GM08714 (cell line): ENCODE measurements around the gene FAM234A.
"Not testable (repeated sequence)": the region's sequence is repeated elsewhere in the genome, so short reads cannot be mapped to it uniquely, and the experiment has no call there.

Source experiments
- H3K4me3 ChIP-seq: fragments of 200-500 bp; sonication (Bioruptor generic); 2 replicates; pipeline ENCODE4 v1.5.1; 2014; ENCODE audit warnings: mild to moderate bottlenecking, low read length, inconsistent platforms
- ZNF274 ChIP-seq: IDR thresholded peaks from 2 replicates; pipeline ENCODE4 v1.6.1; 2012; ENCODE audit warnings: mild to moderate bottlenecking, low read depth, low read length

The FAM234A gene

DNA sequence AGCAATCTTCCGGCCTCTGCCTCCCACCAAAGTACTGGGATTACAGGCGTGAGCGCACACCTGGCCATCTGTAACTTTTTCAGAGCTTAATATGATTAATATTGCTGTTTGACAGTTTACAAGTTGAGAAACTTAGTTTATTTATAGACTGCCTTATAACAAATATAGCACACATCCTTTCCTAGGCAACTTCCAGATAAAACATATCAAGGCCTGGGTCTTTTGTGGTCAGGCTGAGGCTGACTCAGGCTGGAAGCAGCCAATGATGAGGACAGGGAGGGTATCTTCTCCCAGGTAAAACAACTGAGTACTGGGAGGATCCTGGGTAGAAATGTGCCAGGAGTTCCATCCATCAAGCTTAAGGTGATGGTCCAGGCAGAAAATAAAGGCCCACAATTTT is 21.6 kb upstream of the FAM234A start:
- no peak for TF ChIP-seq ZNF274

DNA sequence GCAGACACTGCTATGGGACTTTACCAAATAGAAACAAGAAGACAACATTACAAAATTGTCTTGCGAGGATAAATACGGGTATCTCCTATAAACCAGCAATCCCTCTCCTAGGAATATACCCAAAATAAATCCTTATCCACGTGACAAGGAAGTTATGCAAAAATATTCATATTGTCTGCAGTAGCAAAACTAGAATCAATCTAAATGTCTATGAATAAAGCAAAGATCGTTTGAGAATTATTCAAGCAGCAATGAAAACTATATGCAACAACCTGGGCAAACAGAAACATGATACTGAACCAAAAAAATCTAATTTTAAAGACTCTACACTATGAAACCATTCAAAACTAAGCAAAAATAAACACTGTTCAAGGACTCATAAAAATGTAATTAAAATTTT is 14.6 kb upstream of the FAM234A start:
- H3K4me3 ChIP-seq: no peak overlapping the region
- TF ChIP-seq ZNF274: no peak

More for the DNA sequence above, 21.6 kb upstream of the FAM234A start:
- H3K4me3 ChIP-seq: no peak overlapping the region

DNA sequence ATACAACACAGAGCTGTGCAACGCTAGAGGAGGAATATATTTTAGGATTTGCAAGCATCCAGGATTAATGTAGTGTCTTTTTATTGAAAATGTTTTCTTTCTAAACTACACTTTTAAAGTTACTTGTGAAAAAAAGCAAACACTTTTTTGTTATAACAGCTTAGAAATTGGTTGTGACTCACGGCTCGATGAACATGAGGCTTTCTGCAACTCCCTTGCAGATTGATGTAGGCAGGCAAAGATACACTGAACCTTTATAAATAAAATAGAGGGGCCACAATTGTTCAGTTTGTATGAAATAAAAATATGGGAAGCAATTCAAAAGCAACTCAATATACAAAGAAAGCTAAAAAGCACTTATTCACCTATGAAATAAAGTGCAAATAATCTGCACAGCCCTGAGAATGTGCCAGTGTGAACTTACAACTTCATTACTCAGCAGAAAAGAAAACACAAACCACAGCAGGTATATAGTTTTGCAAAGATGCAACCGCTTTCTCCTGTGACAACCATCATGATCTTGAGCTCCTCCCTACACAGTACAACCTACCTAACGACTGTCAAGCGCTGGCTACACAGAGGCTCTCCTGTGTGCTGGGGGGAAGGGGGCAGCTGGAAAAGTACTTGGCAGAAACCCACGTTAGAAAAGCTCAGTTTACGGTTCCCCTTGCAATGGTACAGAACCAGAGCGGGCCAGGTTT is 6.3 kb upstream of the FAM234A start:
- no peak for TF ChIP-seq ZNF274
- H3K4me3 ChIP-seq: peak overlapping the region; percentile 91

DNA sequence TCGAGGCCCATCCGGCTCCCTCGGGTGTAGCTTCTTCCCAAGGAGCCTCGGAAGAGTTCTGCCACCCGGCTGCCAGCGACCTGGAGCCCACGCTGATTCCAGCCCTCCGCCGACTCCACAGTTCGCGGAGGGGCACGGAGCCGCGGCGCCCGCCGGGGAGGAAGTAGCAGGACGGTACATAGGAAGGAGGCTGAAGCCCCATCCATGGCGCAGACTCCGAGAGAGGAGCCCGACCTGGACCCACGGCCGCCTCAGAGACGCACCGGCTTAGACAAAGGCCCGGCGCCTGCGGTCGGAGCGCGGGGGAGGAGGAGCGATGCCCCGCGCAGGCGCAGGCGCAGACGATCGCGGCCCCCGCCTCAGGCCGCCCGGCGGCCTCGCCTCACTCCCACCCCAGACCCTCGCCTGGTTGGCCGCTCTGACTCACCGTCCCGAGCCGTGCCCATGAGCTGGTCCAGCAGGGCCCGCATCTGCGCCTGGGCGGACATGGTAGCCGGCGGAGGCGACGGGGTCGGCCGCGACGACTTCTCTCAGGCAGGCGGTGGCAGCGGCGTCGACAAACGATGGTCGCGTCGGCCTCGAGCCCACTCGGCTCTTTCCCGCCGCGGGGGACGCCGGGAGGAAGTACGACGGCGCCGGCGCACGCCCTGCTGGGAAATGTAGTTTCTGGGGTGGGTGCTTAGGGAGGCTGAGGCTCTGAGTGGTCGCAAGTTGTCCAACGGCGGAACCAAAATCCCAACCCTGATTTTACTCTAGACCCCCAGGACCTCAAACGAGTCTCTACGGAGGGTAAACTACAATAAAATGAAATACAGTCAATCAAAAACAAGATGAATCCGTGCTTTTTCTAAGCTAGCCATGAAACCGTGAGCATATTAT is 5.5 kb upstream of the FAM234A start, which contains the start of gene LUC7L:
LUC7L (minus strand) TSS at position 598 of the 879 bp plus-strand sequence; CDS start at position 488, 110 bp downstream.
- TF ChIP-seq ZNF274: no peak
- peak within 1 kb of the TSS; percentile 91 for H3K4me3 ChIP-seq

DNA sequence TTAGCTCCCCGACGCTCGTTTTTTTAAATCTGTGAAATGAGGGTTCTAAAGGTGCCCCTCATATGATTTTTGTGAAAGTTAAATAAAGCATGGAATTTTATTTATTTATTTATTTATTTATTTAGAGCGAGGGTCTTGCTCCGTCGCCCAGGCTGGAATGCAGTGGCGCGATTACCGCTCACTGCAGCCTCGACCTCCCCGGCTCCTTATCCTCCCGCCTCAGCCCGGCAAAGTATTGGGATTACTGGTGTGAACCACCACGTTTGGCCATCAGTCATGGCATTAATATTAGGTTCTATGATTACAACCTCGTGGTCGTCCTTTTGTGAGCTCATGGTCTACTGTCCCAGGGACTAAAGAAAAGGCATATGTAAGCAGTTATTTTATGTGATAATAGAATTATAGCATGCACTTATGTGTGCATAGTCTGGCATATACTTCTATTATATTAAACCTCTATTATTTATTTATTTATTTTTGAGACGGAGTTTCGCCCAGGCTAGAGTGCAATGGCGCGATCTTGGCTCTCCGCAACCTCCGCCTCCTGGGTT is 4.8 kb upstream of the FAM234A start:
- peak overlapping the region; percentile 91; the same call in 1 of the 2 replicates for H3K4me3 ChIP-seq
- TF ChIP-seq ZNF274: no peak

DNA sequence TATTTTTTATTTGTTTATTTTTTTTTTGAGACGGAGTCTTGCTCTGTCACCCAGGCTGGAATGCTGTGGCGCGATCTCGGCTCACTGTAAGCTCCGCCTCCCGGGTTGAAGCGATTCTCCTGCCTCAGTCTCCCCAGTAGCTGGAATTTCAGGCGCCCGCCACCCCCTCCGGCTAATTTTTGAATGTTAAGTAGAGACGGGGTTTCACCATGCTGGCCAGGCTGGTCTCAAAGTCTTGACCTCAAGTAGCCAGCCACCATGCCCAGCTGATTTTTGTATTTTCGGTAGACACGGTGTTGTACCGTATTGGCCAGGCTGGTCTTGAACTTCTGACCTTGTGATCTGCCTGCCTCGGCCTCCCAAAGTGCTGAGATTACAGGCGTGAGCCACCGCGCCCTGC is 4.3 kb upstream of the FAM234A start:
- H3K4me3 ChIP-seq: not testable (repeated sequence)

DNA sequence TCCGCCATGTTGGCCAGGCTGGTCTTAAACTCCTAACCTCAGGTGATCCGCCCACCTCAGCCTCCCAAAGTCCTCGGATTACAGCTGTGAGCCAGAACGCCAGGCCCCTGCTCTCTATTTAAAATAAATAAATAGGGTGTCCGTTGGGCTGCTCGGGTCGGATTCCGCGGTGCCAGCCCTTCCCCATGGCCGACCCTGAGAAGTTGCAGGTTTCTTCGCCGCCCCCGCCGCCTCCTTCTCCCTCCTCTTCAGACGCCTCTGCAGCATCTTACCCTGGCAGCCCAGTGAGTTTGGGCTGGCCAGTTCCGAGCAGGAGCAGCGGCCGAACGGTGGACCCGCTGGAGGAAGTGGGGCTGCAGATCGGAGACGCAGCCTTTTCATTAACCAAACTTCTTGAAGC is 3.7 kb upstream of the FAM234A start:
- H3K4me3 ChIP-seq: no peak overlapping the region
- TF ChIP-seq ZNF274: no peak

DNA sequence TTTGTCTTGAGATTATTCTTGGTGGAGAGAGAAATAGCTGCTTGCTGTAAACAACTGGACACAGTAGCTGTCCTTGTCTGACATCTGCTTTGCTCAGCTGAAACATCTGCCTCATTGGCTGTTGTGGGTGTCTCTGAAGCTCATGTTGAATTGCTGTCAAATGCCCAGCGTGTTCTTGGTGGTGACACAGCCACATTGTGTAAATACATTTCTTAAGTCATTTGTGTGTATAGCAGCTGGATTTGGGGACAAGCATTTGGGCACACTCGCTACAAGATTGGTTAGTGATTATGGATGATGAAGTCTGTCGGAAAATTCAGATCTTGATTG is 5.3 kb downstream of the FAM234A start:
- TF ChIP-seq ZNF274: no peak

DNA sequence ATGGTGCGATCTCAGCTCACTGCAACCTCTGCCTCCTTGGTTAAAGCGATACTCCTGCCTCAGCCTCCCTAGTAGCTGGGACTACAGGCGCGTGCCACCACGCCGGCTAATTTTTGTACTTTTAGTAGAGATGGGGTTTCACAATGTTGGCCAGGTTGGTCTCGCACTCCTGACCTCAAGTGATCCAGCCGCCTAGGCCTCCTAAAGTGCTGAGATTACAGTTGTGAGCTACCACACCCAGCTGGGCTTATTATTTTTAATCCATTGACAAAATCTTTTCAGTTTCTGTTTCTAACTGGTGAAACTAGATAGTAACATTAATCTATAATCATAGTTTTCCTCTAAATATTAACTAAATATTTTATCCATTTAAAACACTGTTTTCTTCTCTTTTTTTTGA is 5.9 kb downstream of the FAM234A start:
- TF ChIP-seq ZNF274: no peak
- H3K4me3 ChIP-seq: no peak overlapping the region

More for the DNA sequence above, 5.3 kb downstream of the FAM234A start:
- no peak overlapping the region for H3K4me3 ChIP-seq

DNA sequence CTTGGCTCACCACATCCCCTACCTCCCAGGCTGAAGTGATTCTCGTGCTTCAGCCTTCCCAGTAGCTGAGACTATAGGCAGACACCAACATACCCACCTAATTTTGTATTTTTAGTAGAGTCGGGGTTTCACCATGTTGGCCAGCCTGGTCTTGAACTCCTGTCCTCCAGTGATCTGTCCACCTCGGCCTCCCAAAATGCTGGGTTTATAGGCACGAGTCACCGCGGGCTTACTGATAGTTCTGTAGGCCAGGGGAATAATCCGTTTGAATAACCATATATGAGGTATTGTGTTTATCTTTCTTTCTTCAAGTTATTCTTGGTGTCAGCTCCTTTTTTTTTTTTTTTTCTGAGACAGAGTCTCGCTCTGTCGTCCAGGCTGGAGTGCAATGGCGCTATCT is 7.7 kb downstream of the FAM234A start:
- H3K4me3 ChIP-seq: no peak overlapping the region
- no peak for TF ChIP-seq ZNF274

DNA sequence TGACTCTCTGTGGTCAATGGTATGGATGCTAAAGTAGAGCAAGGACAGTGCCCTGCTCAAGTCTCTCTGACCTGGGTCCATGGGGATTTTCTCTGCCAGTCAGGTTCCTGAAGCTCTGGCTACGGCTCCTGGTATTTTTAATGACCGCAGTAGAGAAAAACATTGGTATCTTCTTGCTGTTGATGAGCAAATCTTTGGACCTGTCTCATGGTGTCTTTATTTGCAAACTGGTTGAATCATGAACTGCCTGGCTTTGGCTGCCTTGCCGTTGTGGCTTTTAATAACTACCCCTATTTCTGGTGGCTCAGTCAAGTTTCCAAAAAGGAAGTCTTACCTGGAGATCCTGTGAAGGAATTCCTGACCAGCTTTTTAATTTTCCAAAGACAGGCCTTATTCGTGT is 8.7 kb downstream of the FAM234A start:
- TF ChIP-seq ZNF274: no peak

DNA sequence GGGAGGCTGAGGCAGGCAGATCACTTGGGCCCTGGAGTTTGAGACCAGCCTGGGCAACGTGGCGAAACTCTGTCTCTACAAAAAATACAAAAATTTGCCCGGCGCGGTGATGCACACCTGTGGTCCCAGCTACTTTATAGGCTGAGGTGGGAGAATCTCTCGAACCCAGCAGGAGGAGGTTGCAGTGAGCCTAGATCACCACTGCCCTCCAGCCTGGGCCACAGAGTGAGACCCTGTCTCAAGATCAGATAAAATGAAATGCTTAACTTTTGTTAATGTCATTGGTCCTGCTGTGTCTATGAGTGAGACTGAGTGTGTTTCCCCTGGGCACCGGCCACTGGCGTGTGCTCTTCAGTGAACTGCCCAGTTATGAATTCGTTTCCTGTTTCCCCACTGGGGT is 10.5 kb downstream of the FAM234A start:
- no peak overlapping the region for H3K4me3 ChIP-seq
- TF ChIP-seq ZNF274: no peak

More for the DNA sequence above, 8.7 kb downstream of the FAM234A start:
- no peak overlapping the region for H3K4me3 ChIP-seq

DNA sequence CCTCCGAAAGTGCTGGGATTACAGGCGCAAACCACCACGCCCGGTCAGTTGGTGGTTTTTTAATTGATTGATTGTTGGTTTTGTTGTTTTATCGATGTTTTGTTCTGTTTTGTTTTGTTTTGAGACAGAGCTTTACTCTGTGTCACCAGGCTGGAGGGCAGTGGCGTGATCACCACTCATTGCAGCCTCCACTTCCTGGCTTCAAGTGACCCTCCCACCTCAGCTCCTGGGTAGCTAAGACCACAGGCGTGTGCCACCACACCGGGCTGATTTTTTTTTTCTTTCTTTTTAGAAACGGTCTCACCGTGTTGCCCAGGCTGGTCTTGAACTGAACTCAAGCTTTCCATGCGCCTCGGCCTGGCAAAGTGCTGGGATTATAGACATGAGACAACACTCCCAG is 12.4 kb downstream of the FAM234A start:
- no peak overlapping the region for H3K4me3 ChIP-seq
- TF ChIP-seq ZNF274: no peak

DNA sequence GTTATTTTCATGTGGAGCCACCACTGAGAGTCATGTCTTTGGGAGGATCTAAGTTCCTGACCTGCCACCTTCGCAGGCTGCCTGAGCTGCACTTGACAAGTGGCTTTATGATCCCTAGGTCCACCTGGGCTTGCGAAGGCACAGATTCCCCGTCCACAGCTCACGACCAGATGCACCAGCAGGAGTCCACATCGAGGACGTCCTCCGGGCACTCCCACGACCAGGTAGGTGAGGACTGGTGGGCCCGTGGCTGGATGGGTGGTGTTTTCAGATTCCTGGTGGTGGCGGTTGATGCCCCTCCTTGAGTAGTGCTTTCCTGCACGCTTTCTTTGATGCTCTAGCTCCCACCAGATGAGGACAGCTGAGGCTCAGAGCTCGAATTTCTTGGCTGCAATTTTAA is 14.8 kb downstream of the FAM234A start:
- TF ChIP-seq ZNF274: no peak
- H3K4me3 ChIP-seq: no peak overlapping the region

DNA sequence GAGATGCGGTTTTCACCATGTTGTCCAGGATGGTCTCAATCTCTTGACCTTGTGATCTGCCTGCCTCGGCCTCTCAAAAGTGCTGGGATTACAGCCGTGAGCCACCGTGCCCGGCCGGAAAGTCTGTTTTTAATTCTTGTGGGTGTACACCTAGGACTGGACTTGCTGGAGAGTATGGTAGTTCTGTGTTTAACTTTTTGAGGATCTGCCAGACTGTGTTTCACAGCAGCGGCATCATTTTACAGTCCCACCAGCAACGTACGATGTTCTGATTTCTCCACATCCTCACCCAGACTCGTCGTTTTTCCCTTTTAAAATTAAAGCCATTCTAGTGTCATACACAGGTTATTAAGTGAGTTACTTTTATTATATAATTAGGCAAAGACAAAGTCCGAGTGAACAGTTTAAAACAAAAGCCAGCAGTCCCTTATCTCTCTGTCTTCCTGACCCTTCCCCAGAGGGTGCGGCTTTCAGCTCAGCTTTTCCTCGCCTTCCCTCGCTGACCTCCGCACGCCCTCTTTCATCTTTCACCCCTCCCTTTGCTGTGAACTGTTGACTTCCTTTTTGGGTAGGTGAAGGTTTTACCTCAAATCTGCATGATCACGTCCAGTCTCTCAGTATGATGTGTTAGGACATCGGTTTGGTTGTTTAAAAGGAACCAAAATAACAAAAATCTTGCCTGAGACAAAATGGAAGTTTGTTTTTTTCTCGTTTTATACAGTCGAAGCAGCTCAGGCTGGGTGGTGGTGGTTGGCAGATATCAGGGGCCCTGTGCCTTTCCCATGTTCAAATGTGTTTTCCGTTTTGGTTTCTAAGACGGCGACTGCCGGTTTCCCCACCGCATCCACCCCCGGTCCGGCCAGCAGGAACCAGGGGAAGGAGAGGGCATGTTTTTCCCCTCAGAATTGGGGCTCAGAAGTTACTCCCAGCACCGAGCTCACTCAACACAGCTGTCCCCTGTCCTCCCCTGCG is 18.0 kb downstream of the FAM234A start:
- peak overlapping the region; percentile 1; the same call in 1 of the 2 replicates for H3K4me3 ChIP-seq
- TF ChIP-seq ZNF274: no peak
